ENCODE measurements around the gene LRRC25. TPM values are rescaled to one million over a fixed set of nuclear protein-coding genes. Genes with fewer than 3 reads are reported as not detected.

LRRC25 gene
- total RNA-seq, 4 donors from 2014 or later: 1.1 to 7.1 (median 2.2) TPM

DNA sequence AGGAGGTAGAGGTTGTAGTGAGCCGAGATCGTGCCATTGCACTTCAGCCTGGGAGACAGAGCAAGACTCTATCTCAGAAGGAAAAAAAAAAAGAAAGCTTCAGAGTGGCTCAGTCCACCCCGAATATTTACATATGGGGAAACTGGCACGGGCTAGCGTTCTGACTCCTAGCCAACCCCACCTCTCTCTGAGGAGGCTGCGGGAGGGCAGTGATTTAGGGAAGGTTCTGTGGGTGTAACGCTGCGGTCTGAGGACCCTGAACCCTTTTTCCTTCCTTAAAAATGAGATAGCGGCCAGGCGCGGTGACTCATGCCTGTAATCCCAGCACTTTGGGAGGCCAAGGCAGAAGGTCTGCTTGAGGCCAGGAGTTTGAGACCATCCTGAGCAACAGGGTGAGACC, 5.0 kb downstream of the LRRC25 start:
- DNase-seq: no peak

GRCh38 chr19:18391509-18392075, 5.8 kb downstream of the LRRC25 start:
- H3K4me1 ChIP-seq: peaks cover 4 to 12% of the 10 kb centered on the region in 2 donors
- no peak for DNase-seq
- no peaks in the 10 kb centered on the region for H3K36me3 ChIP-seq
- no peak overlapping the region for H3K4me3 ChIP-seq (replicated peaks in 1 of 3)
- TF ChIP-seq POLR2A (IDR thresholded peaks at IDR 0.05): no peak
- TF ChIP-seq, protein P1, sequence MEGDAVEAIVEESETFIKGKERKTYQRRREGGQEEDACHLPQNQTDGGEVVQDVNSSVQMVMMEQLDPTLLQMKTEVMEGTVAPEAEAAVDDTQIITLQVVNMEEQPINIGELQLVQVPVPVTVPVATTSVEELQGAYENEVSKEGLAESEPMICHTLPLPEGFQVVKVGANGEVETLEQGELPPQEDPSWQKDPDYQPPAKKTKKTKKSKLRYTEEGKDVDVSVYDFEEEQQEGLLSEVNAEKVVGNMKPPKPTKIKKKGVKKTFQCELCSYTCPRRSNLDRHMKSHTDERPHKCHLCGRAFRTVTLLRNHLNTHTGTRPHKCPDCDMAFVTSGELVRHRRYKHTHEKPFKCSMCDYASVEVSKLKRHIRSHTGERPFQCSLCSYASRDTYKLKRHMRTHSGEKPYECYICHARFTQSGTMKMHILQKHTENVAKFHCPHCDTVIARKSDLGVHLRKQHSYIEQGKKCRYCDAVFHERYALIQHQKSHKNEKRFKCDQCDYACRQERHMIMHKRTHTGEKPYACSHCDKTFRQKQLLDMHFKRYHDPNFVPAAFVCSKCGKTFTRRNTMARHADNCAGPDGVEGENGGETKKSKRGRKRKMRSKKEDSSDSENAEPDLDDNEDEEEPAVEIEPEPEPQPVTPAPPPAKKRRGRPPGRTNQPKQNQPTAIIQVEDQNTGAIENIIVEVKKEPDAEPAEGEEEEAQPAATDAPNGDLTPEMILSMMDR (IDR thresholded peaks at IDR 0.05): no peak
- intact Hi-C loops (cut with DNase I): no loop called here
- 66 to 83% methylated on average over 6 to 8 of the region's 9 CpGs for WGBS, 2 donors
- H3K9me3 ChIP-seq: no peaks in the 10 kb centered on the region
- H3K27me3 ChIP-seq: no peaks in the 10 kb centered on the region
- no peak overlapping the region for H3K27ac ChIP-seq

More for the DNA sequence above, 5.0 kb downstream of the LRRC25 start:
- Histone ChIP-seq H3K36me3 (no peaks in the 10 kb centered on the region), H3K27ac (no peak overlapping the region), H3K9me3 (no peaks in the 10 kb centered on the region), H3K4me3 (replicated peaks in 1 of 3) (no peak overlapping the region), H3K27me3 (no peaks in the 10 kb centered on the region), H3K4me1 (peaks cover 4 to 15% of the 10 kb centered on the region in 2 donors)
- intact Hi-C loops (cut with DNase I): no loop called here
- WGBS, 2 donors: 78 to 79% methylated on average over 11 of the region's 11 CpGs
- TF ChIP-seq, protein P1 (IDR thresholded peaks at IDR 0.05): no peak
- TF ChIP-seq POLR2A (IDR thresholded peaks at IDR 0.05): no peak

- no peak for DNase-seq
- TF ChIP-seq, protein P1 (IDR thresholded peaks at IDR 0.05): no peak
- TF ChIP-seq POLR2A (IDR thresholded peaks at IDR 0.05): no peak
- H3K4me1 ChIP-seq: peaks cover 7 to 21% of the 10 kb centered on the region in 2 donors
- WGBS, 2 donors: 86% methylated on average over 6 of the region's 6 CpGs
- intact Hi-C loops (cut with DNase I): no loop called here
- no peaks in the 10 kb centered on the region for H3K36me3 ChIP-seq
- no peak overlapping the region for H3K27ac ChIP-seq
- no peak overlapping the region for H3K4me3 ChIP-seq (replicated peaks in 1 of 3)
- no peaks in the 10 kb centered on the region for H3K9me3 ChIP-seq
- no peaks in the 10 kb centered on the region for H3K27me3 ChIP-seq
Observed at GRCh38 chr19:18390065-18390907, 7.1 kb downstream of the LRRC25 start.

DNA sequence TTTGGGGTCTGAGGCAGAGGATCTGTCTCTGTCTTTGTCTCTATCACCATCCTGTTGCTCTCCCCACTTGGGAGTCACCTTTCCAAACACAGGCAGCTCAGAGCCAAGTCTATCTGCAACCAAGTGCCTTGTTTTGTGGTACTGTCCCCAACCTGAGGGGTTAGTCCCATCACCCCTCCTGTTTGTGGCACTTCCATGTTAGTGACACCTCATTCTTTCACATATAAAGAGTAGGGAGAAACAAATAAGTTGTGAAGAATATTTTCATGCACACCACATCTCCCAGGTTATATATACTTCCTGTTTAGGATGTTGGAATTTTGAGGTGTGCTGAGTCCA, 7.7 kb downstream of the LRRC25 start:
- TF ChIP-seq, protein P1 (IDR thresholded peaks at IDR 0.05): no peak
- no peak for TF ChIP-seq POLR2A (IDR thresholded peaks at IDR 0.05)
- intact Hi-C loops (cut with DNase I): no loop called here
- H3K27me3 ChIP-seq: no peaks in the 10 kb centered on the region
- peaks cover 7 to 21% of the 10 kb centered on the region in 2 donors for H3K4me1 ChIP-seq
- no peak overlapping the region for H3K27ac ChIP-seq
- H3K4me3 ChIP-seq (replicated peaks in 1 of 3): no peak overlapping the region
- no peaks in the 10 kb centered on the region for H3K36me3 ChIP-seq
- H3K9me3 ChIP-seq: no peaks in the 10 kb centered on the region
- no peak for DNase-seq
